IPS-18a (cell line): ENCODE data around the gene DPRX.
"Not testable (repeated sequence)": the region's sequence is repeated elsewhere in the genome, so short reads cannot be mapped to it uniquely, and the experiment has no call there.

Experiments used
- H3K27ac ChIP-seq: one replicate; pipeline ENCODE4 v1.5.1; 2013; ENCODE audit warnings: low read length
- H3K27me3 ChIP-seq: one replicate; pipeline ENCODE4 v1.6.1; 2013; ENCODE audit warnings: mild to moderate bottlenecking, low read length; ENCODE audit not compliant: control insufficient read depth, insufficient read depth
- H3K36me3 ChIP-seq: one replicate; pipeline ENCODE4 v1.6.1; 2013; ENCODE audit warnings: low read depth, low read length; ENCODE audit not compliant: control insufficient read depth
- H3K4me1 ChIP-seq: one replicate; pipeline ENCODE4 v1.6.1; 2013; ENCODE audit warnings: low read depth, low read length; ENCODE audit not compliant: control insufficient read depth
- H3K4me3 ChIP-seq: one replicate; pipeline ENCODE4 v1.5.1; 2013; ENCODE audit warnings: low read length
- H3K9ac ChIP-seq: one replicate; pipeline ENCODE4 v1.6.1; 2013; ENCODE audit warnings: mild to moderate bottlenecking, low read length, moderate library complexity
- H3K9me3 ChIP-seq: one replicate; pipeline ENCODE4 v1.6.1; 2013; ENCODE audit warnings: low read depth, low read length; ENCODE audit not compliant: control insufficient read depth

DPRX gene

DNA sequence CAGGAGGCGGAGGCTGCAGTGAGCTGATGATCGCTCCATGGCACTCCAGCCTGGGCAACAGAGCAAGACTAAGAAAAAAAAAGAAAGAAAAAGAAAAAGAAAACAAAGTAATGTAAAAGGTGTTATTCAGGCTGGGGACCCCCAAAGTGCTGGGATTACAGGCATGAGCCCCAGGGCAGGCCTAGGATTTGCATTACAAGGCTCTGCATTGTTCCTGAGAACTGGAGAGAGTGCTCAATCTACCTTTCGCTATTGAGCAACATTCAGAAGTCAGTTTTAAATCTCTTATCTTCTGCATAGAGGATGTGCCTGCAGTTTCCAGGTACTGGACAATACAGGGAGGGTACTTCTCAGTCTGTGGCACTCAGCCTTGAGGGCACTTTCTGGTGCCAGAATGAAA, 34.5 kb downstream of the DPRX start:
- not testable (repeated sequence) for H3K27me3 ChIP-seq, H3K9me3 ChIP-seq, H3K36me3 ChIP-seq, H3K27ac ChIP-seq, H3K4me3 ChIP-seq, H3K9ac ChIP-seq, H3K4me1 ChIP-seq

DNA sequence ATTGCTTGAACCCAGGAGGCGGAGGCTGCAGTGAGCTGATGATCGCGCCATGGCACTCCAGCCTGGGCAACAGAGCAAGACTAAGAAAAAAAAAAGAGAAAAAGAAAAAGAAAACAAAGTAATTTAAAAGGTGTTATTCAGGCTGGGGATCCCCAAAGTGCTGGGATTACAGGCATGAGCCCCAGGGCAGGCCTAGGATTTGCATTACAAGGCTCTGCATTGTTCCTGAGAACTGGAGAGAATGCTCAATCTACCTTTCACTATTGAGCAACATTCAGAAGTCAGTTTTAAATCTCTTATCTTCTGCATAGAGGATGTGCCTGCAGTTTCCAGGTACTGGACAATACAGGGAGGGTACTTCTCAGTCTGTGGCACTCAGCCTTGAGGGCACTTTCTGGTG, 37.0 kb downstream of the DPRX start:
- not testable (repeated sequence) for H3K9me3 ChIP-seq, H3K4me1 ChIP-seq, H3K4me3 ChIP-seq, H3K9ac ChIP-seq, H3K27ac ChIP-seq, H3K36me3 ChIP-seq, H3K27me3 ChIP-seq

- no peak overlapping the region for H3K9ac ChIP-seq
- no peaks in the 10 kb centered on the region for H3K4me1 ChIP-seq
Observed at GRCh38 chr19:53670345-53670744, 38.5 kb downstream of the DPRX start.

DNA sequence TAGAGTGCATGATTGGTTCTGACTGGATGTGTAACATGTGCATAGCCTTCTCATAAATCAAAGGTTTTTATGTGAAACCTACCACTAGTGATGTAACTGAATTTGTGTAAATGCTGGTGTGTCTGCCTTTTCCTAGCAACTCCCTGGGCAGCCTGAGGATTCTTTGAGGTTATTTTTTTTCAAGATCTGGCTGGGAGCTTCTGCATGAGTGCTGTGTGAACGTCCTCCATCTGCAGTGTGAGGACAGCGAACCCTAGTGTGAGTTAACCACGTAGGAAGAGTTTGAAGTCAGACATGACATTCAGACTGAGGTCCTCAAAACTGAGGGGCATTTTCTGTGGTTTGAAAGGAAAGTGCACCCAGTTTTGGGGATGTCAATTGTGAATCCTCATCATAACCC, 39.9 kb downstream of the DPRX start:
- no peak overlapping the region for H3K4me3 ChIP-seq
- no peaks in the 10 kb centered on the region for H3K4me1 ChIP-seq
- H3K36me3 ChIP-seq: peaks cover 5% of the 10 kb centered on the region
- no peak overlapping the region for H3K27ac ChIP-seq
- no peak overlapping the region for H3K9ac ChIP-seq
- no peaks in the 10 kb centered on the region for H3K9me3 ChIP-seq
- no peaks in the 10 kb centered on the region for H3K27me3 ChIP-seq

More at GRCh38 chr19:53670345-53670744, 38.5 kb downstream of the DPRX start:
- Histone ChIP-seq H3K27ac (no peak overlapping the region), H3K27me3 (no peaks in the 10 kb centered on the region), H3K4me3 (no peak overlapping the region), H3K9me3 (no peaks in the 10 kb centered on the region), H3K36me3 (peaks cover 2% of the 10 kb centered on the region)
